ENCODE data around the gene RNF145.

GRCh38 chr5:159199780-159200179 lies 9.6 kb downstream of the RNF145 start:
- TF ChIP-seq POLR2A (IDR thresholded peaks at IDR 0.05; ENCODE audit: low read length) = no peak
- TF ChIP-seq GATA1 (IDR thresholded peaks at IDR 0.05; ENCODE audit: low read depth, low read length) = no peak
